H1 (cell line): ENCODE measurements around the gene IL36B. TPM values are rescaled to one million over a fixed set of nuclear protein-coding genes. Genes with fewer than 3 reads are reported as not detected.

ENCODE experiments used
- CTCF ChIA-PET: fragments of 300-600 bp; sonication (Branson Sonifier 250); formaldehyde crosslinking; loops from one replicate; lab custom pipeline; 2021; ENCODE audit not compliant: partially characterized antibody; lab: Charles Lee
- POLR2A ChIA-PET: fragments of 300-600 bp; sonication (Branson Sonifier 250); formaldehyde crosslinking; loops from one replicate; lab custom pipeline; 2021; ENCODE audit warnings: inconsistent platforms; ENCODE audit not compliant: partially characterized antibody; lab: Charles Lee
- DNase-seq, 2 experiments: peaks; one replicate each; pipeline versions ENCODE4 v3.0.0 to v3.0.0-alpha.2; 2010 to 2022; ENCODE audit warnings: low spot score in 2 of 2, low read depth in 1 of 2, mixed read lengths in 1 of 2
- FAIRE-seq: peaks from 2 replicates; lab custom pipeline; 2011; peaks lifted over from hg19 to GRCh38; lab: Jason Lieb, UNC
- H2AFZ ChIP-seq: 2 replicates; pipeline ENCODE4 v1.8.1; 2012; ENCODE audit warnings: low read length, inconsistent platforms
- H2AK5ac ChIP-seq: 2 replicates; pipeline ENCODE4 v1.6.1; 2013; ENCODE audit warnings: low read depth, low read length
- H2BK120ac ChIP-seq: replicated peaks from 2 replicates; pipeline ENCODE3; 2013; ENCODE audit warnings: low read depth, low read length, inconsistent platforms
- H2BK12ac ChIP-seq: 2 replicates; pipeline ENCODE4 v1.6.1; 2013; ENCODE audit warnings: low read depth, low read length
- H2BK15ac ChIP-seq: 2 replicates; pipeline ENCODE4 v1.6.1; 2013; ENCODE audit warnings: low read length
- H2BK20ac ChIP-seq: 2 replicates; pipeline ENCODE4 v1.6.1; 2013; ENCODE audit warnings: low read length
- H2BK5ac ChIP-seq: 2 replicates; pipeline ENCODE4 v1.6.1; 2013; ENCODE audit warnings: low read depth, low read length
- H3K14ac ChIP-seq: 2 replicates; pipeline ENCODE4 v1.6.1; 2013; ENCODE audit warnings: inconsistent platforms; ENCODE audit not compliant: insufficient read length
- H3K18ac ChIP-seq: 2 replicates; pipeline ENCODE4 v1.6.1; 2013; ENCODE audit warnings: low read length; ENCODE audit errors: extremely low read depth
- H3K23ac ChIP-seq: 2 replicates; pipeline ENCODE4 v1.6.1; 2013; ENCODE audit warnings: inconsistent platforms; ENCODE audit not compliant: insufficient read length
- H3K23me2 ChIP-seq: 2 replicates; pipeline ENCODE4 v1.6.1; 2013; ENCODE audit warnings: low read depth, low read length
- H3K27ac ChIP-seq: 2 replicates; pipeline ENCODE4 v1.6.1; 2011; ENCODE audit warnings: low read depth, low read length, inconsistent platforms
- H3K27me3 ChIP-seq, 4 experiments: replicated peaks in 1 of 4; 1 replicate in 1 of 4; 2 replicates in 3 of 4; pipeline versions ENCODE4 v1.6.1 to v1.8.1; 2011 to 2013; ENCODE audit warnings: low read length in 3 of 4, mild to moderate bottlenecking in 3 of 4, inconsistent platforms in 2 of 4, mixed read lengths in 2 of 4, moderate library complexity in 1 of 4; ENCODE audit not compliant: control insufficient read depth in 3 of 4, insufficient read depth in 3 of 4; ENCODE audit errors: extremely low read depth in 1 of 4
- H3K36me3 ChIP-seq, 4 experiments: 2 replicates each; pipeline versions ENCODE4 v1.6.1 to v1.8.1; 2011 to 2013; ENCODE audit warnings: mild to moderate bottlenecking in 4 of 4, low read length in 3 of 4, moderate library complexity in 2 of 4, control low read depth in 1 of 4, inconsistent platforms in 1 of 4; ENCODE audit not compliant: insufficient read depth in 4 of 4, control insufficient read depth in 2 of 4
- H3K4ac ChIP-seq: replicated peaks from 2 replicates; pipeline ENCODE3; 2013; ENCODE audit warnings: low read length, low read depth, mixed read lengths, inconsistent platforms; ENCODE audit not compliant: insufficient read length
- H3K4me1 ChIP-seq, 4 experiments: replicated peaks in 1 of 4; 1 replicate in 1 of 4; 2 replicates in 3 of 4; pipeline versions ENCODE4 v1.6.1 to v1.8.1; 2011 to 2013; ENCODE audit warnings: low read length in 3 of 4, inconsistent platforms in 2 of 4, mixed read lengths in 1 of 4; ENCODE audit not compliant: insufficient read depth in 4 of 4, control insufficient read depth in 3 of 4
- H3K4me2 ChIP-seq, 2 experiments: 2 replicates each; pipeline versions ENCODE4 v1.6.1 to v1.8.1; 2011 to 2013; ENCODE audit warnings: low read depth in 2 of 2, low read length in 2 of 2, control low read depth in 1 of 2, inconsistent platforms in 1 of 2, mild to moderate bottlenecking in 1 of 2; ENCODE audit not compliant: insufficient read depth in 1 of 2
- H3K4me3 ChIP-seq, 4 experiments: fragments of 200-600, 300-600 bp in 1 of 4; sonication (generic), shearing (Covaris generic), sonication (Bioruptor Twin) in 1 of 4; 2 replicates each; pipeline versions ENCODE4 v1.5.1 to v1.8.1; 2011 to 2016; ENCODE audit warnings: low read length in 4 of 4, low read depth in 3 of 4, control low read depth in 2 of 4, inconsistent platforms in 2 of 4, mild to moderate bottlenecking in 2 of 4, mixed read lengths in 1 of 4, moderate library complexity in 1 of 4; ENCODE audit not compliant: insufficient read depth in 2 of 4; ENCODE audit errors: extremely low read depth in 1 of 4
- H3K56ac ChIP-seq: replicated peaks from 2 replicates; pipeline ENCODE3; 2013; ENCODE audit warnings: low read depth, mild to moderate bottlenecking, mixed read lengths, low read length, inconsistent platforms; ENCODE audit not compliant: insufficient read length
- H3K79me1 ChIP-seq: 2 replicates; pipeline ENCODE4 v1.6.1; 2013; ENCODE audit warnings: low read depth, low read length, control low read depth
- H3K79me2 ChIP-seq, 2 experiments: 2 replicates each; pipeline versions ENCODE4 v1.6.1 to v1.8.1; 2012 to 2013; ENCODE audit warnings: low read length in 2 of 2, mild to moderate bottlenecking in 2 of 2, inconsistent platforms in 1 of 2; ENCODE audit not compliant: insufficient read depth in 2 of 2, control insufficient read depth in 1 of 2
- H3K9ac ChIP-seq, 4 experiments: replicated peaks in 1 of 4; 1 replicate in 1 of 4; 2 replicates in 3 of 4; pipeline versions ENCODE4 v1.6.1 to v1.8.1; 2011 to 2013; ENCODE audit warnings: low read depth in 3 of 4, low read length in 3 of 4, control low read depth in 2 of 4, mild to moderate bottlenecking in 2 of 4, moderate library complexity in 2 of 4, inconsistent platforms in 1 of 4; ENCODE audit errors: extremely low read depth in 1 of 4
- H3K9me3 ChIP-seq, 2 experiments: 2 replicates each; pipeline versions ENCODE4 v1.6.1 to v1.8.1; 2012 to 2013; ENCODE audit warnings: mild to moderate bottlenecking in 2 of 2, moderate library complexity in 2 of 2, control low read depth in 1 of 2, inconsistent platforms in 1 of 2, low read depth in 1 of 2, low read length in 1 of 2, mixed read lengths in 1 of 2; ENCODE audit not compliant: insufficient read depth in 2 of 2
- H4K20me1 ChIP-seq, 2 experiments: replicated peaks in 1 of 2; 2 replicates each; pipeline versions ENCODE3 to v1.8.1; 2011 to 2013; ENCODE audit warnings: inconsistent platforms in 2 of 2, low read length in 2 of 2, mild to moderate bottlenecking in 1 of 2; ENCODE audit not compliant: insufficient read depth in 2 of 2, control insufficient read depth in 1 of 2
- H4K5ac ChIP-seq: 2 replicates; pipeline ENCODE4 v1.6.1; 2013; ENCODE audit warnings: low read length, low read depth, mixed read lengths, inconsistent platforms; ENCODE audit not compliant: insufficient read length
- H4K8ac ChIP-seq: 2 replicates; pipeline ENCODE4 v1.8.0; 2013; ENCODE audit warnings: mild to moderate bottlenecking, moderate library complexity, low read length, inconsistent platforms; ENCODE audit not compliant: insufficient read depth; ENCODE audit errors: extremely low read depth
- H4K91ac ChIP-seq: replicated peaks from 2 replicates; pipeline ENCODE3; 2013; ENCODE audit warnings: low read length, mixed read lengths, inconsistent platforms; ENCODE audit not compliant: insufficient read length
- GABPA ChIP-seq: IDR thresholded peaks from 2 replicates; pipeline ENCODE4 v1.6.1; 2011; ENCODE audit warnings: mild to moderate bottlenecking, low read length, moderate library complexity, borderline replicate concordance; ENCODE audit not compliant: insufficient read depth
- polyA plus RNA-seq, 7 experiments: library from polyadenylated mRNA; depleted of rRNA in 3 of 7; stranded (reverse) in 5 of 7; unstranded in 2 of 7; fragments of >200 nt in 5 of 7; fragments of 200-250 nt in 2 of 7; gene quantifications; 1 replicate in 5 of 7; 2 replicates in 1 of 7; 4 replicates in 1 of 7; pipeline versions ENCODE4 v1.2.1 to v1.2.3, GENCODE V29; 2011 to 2013; ENCODE audit warnings: missing spikeins in 2 of 7, mixed read lengths in 2 of 7
- total RNA-seq: library from RNA; stranded (reverse); fragmentation: NEBNext Ultra II Directional; extraction: Animal tissue kit (Norgen Biotek cat#: 25700); gene quantifications from 2 replicates; pipeline ENCODE4 v1.2.1, GENCODE V29; 2021

The IL36B gene
- total and polyA plus RNA-seq, 2 of the 8 experiments (the other 6 are each of a cell fraction or from before 2014, with no cell fraction given), result not detected

- Histone ChIP-seq H2BK120ac (no peak overlapping the region), H4K91ac (no peak overlapping the region), H3K9ac (no peak overlapping the region), H2BK5ac (no peak overlapping the region), H2BK12ac (no peak overlapping the region), H3K27ac (no peak overlapping the region), H2BK15ac (no peak overlapping the region), H3K4me1 (no peaks in the 10 kb centered on the region), H3K56ac (no peak overlapping the region), H4K20me1 (no peaks in the 10 kb centered on the region)
- POLR2A ChIA-PET, result interaction anchor here (0.6 kb wide), 1 partner anchor 18 kb away, joined by 3 read pairs; no protein-coding TSS in a partner anchor
- TF ChIP-seq GABPA, result no peak
- TF ChIP-seq, all 59 proteins: peak for 0
- no peak for DNase-seq
- Histone ChIP-seq H2AK5ac (no peak overlapping the region), H3K79me1 (no peaks in the 10 kb centered on the region), H3K9me3 (no peaks in the 10 kb centered on the region), H3K18ac (no peak overlapping the region), H4K5ac (no peak overlapping the region), H3K23ac (no peak overlapping the region), H3K4ac (no peak overlapping the region), H3K4me3 (no peak overlapping the region), H3K4me2 (no peak overlapping the region), H4K8ac (no peak overlapping the region), H3K36me3 (no peaks in the 10 kb centered on the region), H3K79me2 (no peaks in the 10 kb centered on the region), H3K23me2 (no peaks in the 10 kb centered on the region), H3K27me3 (no peaks in the 10 kb centered on the region; a peak in 1 of 7 replicates), H2AFZ (no peak overlapping the region), H3K14ac (no peak overlapping the region), H2BK20ac (no peak overlapping the region)
- no peak for FAIRE-seq
- CTCF ChIA-PET, result interaction anchor here (0.7 to 3.0 kb wide), 6 partner anchors 9 to 129 kb away, joined by 3 to 32 read pairs (median 4); partner anchors contain the start of gene IL36RN
Measured at GRCh38 chr2:113088213-113088992, 35.7 kb upstream of the IL36B start.
